ENCODE data around the gene SLC44A3. TPM values are rescaled to one million over a fixed set of nuclear protein-coding genes. Genes with fewer than 3 reads are reported as not detected.

SLC44A3 gene
- total RNA-seq, 2 donors from 2014 or later, result 5.5 to 6.3 TPM

DNA sequence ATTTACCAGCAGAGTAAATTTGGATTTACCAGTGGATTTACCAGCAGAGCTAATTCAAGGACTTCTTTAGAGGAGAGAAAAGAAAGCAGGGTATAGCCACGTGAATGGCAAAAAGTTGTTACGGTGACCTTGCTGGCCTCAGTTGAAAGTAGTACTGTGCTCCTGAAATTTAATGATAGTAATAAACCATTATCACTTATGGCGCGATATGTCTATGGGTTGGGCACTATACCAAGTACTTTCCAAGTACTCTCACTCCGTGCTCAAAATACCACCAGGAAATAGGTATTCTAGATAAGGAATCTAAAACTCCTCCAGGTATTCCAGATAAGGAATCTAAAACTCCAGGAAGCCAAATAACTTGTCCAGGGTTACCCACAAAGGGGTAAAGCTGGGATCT is 35.8 kb downstream of the SLC44A3 start:
- H3K27ac ChIP-seq (ENCODE audit: low read depth, low read length), result no peak overlapping the region
- Mint-ChIP-seq H3K4me1 (peaks cover 7% of the 10 kb centered on the region), H3K36me3 (ENCODE audit: low read depth) (no peaks in the 10 kb centered on the region), H3K9me3 (no peaks in the 10 kb centered on the region), H3K27me3 (ENCODE audit: insufficient read depth) (no peaks in the 10 kb centered on the region), H3K27ac (no peak overlapping the region), H3K4me3 (no peak overlapping the region)
- peaks cover 2% of the 10 kb centered on the region for H3K4me1 ChIP-seq (ENCODE audit: control insufficient read depth, insufficient read depth, low read length)
- DNase-seq, result no peak
- 89 to 100% methylated on average over 5 of the region's 5 CpGs for WGBS, 2 experiments (ENCODE audit: insufficient coverage in 1 of 2, insufficient read length in 1 of 2)
- no peaks in the 10 kb centered on the region for H3K9me3 ChIP-seq (ENCODE audit: control insufficient read depth, low read length)
- peaks cover 10% of the 10 kb centered on the region for H3K27me3 ChIP-seq (ENCODE audit: control insufficient read depth, insufficient read depth, low read length, poor library complexity, severe bottlenecking)
- no peaks in the 10 kb centered on the region for H3K36me3 ChIP-seq (ENCODE audit: control insufficient read depth, insufficient read depth, low read length)
- TF ChIP-seq, protein P1, sequence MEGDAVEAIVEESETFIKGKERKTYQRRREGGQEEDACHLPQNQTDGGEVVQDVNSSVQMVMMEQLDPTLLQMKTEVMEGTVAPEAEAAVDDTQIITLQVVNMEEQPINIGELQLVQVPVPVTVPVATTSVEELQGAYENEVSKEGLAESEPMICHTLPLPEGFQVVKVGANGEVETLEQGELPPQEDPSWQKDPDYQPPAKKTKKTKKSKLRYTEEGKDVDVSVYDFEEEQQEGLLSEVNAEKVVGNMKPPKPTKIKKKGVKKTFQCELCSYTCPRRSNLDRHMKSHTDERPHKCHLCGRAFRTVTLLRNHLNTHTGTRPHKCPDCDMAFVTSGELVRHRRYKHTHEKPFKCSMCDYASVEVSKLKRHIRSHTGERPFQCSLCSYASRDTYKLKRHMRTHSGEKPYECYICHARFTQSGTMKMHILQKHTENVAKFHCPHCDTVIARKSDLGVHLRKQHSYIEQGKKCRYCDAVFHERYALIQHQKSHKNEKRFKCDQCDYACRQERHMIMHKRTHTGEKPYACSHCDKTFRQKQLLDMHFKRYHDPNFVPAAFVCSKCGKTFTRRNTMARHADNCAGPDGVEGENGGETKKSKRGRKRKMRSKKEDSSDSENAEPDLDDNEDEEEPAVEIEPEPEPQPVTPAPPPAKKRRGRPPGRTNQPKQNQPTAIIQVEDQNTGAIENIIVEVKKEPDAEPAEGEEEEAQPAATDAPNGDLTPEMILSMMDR (conservative IDR thresholded peaks at IDR 0.05), result no peak
- no peak overlapping the region for H3K4me3 ChIP-seq (ENCODE audit: low read length)
- no peak overlapping the region for H3K9ac ChIP-seq (ENCODE audit: extremely low read depth, low read length, poor library complexity, severe bottlenecking)

DNA sequence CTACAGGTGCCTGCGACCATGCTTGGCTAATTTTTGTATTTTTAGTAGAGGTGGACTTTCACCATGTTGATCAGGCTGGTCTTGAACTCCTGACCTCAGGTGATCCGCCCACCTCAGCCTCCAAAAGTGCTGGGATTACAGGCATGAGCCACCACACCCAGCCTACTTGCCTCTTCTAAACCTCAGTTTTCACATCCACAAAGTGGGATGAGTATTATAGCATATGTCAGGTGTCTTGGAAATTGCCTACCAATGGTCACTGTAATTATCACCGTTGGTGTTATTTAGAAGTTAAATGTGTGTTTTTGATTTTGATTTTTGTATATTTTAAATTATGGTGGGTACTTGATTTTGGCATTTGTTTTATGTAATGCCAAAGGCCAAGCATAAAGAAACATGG is 36.7 kb downstream of the SLC44A3 start:
- Mint-ChIP-seq H3K27me3 (ENCODE audit: insufficient read depth) (no peaks in the 10 kb centered on the region), H3K4me3 (no peak overlapping the region), H3K4me1 (peaks cover 7% of the 10 kb centered on the region), H3K9me3 (no peaks in the 10 kb centered on the region), H3K36me3 (ENCODE audit: low read depth) (no peaks in the 10 kb centered on the region), H3K27ac (no peak overlapping the region)
- 96% methylated on average over 3 of the region's 3 CpGs; no CpG with 5 or more reads in 1 of the 2 experiments for WGBS, 2 experiments (ENCODE audit: insufficient coverage in 1 of 2, insufficient read length in 1 of 2)
- TF ChIP-seq, protein P1 (conservative IDR thresholded peaks at IDR 0.05), result no peak
- Histone ChIP-seq H3K4me1 (ENCODE audit: control insufficient read depth, insufficient read depth, low read length) (peaks cover 2% of the 10 kb centered on the region), H3K9ac (ENCODE audit: extremely low read depth, low read length, poor library complexity, severe bottlenecking) (no peak overlapping the region), H3K9me3 (ENCODE audit: control insufficient read depth, low read length) (no peaks in the 10 kb centered on the region), H3K27me3 (ENCODE audit: control insufficient read depth, insufficient read depth, low read length, poor library complexity, severe bottlenecking) (peaks cover 10% of the 10 kb centered on the region), H3K4me3 (ENCODE audit: low read length) (no peak overlapping the region), H3K36me3 (ENCODE audit: control insufficient read depth, insufficient read depth, low read length) (no peaks in the 10 kb centered on the region), H3K27ac (ENCODE audit: low read depth, low read length) (no peak overlapping the region)
- no peak for DNase-seq

DNA sequence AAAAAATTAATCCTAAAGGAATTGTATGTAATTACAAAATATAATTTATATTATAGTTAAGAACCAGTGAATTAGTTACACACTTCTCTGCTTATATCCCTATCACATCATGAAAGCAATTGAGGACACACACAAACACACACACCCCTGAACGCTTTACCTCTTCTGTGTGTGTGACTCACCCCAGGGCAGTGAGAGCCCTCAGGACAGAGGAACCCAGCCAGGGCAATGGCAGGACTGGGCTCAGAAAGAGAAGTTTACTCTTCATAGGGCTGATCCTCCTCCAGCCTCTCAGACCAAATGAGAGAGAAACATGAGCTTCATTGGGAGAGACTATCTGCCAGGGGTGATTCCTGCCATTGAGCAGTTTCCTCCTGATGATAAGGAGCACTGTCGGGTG is 38.1 kb downstream of the SLC44A3 start:
- Mint-ChIP-seq H3K36me3 (ENCODE audit: low read depth) (no peaks in the 10 kb centered on the region), H3K9me3 (no peaks in the 10 kb centered on the region), H3K27ac (no peak overlapping the region), H3K4me1 (peaks cover 10% of the 10 kb centered on the region), H3K27me3 (ENCODE audit: insufficient read depth) (no peaks in the 10 kb centered on the region), H3K4me3 (no peak overlapping the region)
- DNase-seq, result no peak
- H3K27ac ChIP-seq (ENCODE audit: low read depth, low read length), result no peak overlapping the region
- peaks cover 10% of the 10 kb centered on the region for H3K27me3 ChIP-seq (ENCODE audit: control insufficient read depth, insufficient read depth, low read length, poor library complexity, severe bottlenecking)
- no peaks in the 10 kb centered on the region for H3K9me3 ChIP-seq (ENCODE audit: control insufficient read depth, low read length)
- no peak overlapping the region for H3K9ac ChIP-seq (ENCODE audit: extremely low read depth, low read length, poor library complexity, severe bottlenecking)
- H3K4me3 ChIP-seq (ENCODE audit: low read length), result no peak overlapping the region
- 94% methylated on average over 2 of the region's 2 CpGs; no CpG with 5 or more reads in 1 of the 2 experiments for WGBS, 2 experiments (ENCODE audit: insufficient coverage in 1 of 2, insufficient read length in 1 of 2)
- H3K4me1 ChIP-seq (ENCODE audit: control insufficient read depth, insufficient read depth, low read length), result peaks cover 2% of the 10 kb centered on the region
- TF ChIP-seq, protein P1 (conservative IDR thresholded peaks at IDR 0.05), result no peak
- H3K36me3 ChIP-seq (ENCODE audit: control insufficient read depth, insufficient read depth, low read length), result no peaks in the 10 kb centered on the region
